DOHH2 (cell line): ENCODE results near the gene SPATA13.

ENCODE experiments used
- CTCF ChIP-seq: fragments of 200-600 bp; sonication (generic); IDR thresholded peaks from one replicate; pipeline ENCODE4 v1.5.1; 2014; ENCODE audit warnings: antibody characterized with exemption, mild to moderate bottlenecking, low read depth, low read length; ENCODE audit not compliant: poor library complexity, severe bottlenecking
- EZH2phosphoT487 ChIP-seq: fragments of 200-600 bp; sonication (generic); IDR thresholded peaks from 2 replicates; pipeline ENCODE4 v1.6.1; 2017; ENCODE audit warnings: borderline replicate concordance, mild to moderate bottlenecking, antibody characterized with exemption, low read length, moderate library complexity, mixed read lengths

GRCh38 chr13:24323739-24324075 lies 163.2 kb downstream of the SPATA13 start:
- TF ChIP-seq CTCF (no peak), EZH2phosphoT487 (no peak)
